ENCODE results near the gene FERMT1. TPM values are rescaled to one million over a fixed set of nuclear protein-coding genes. Genes with fewer than 3 reads are reported as not detected.
A peak's percentile ranks its signal among the peaks of the same experiment; 100 is the strongest.

Gene FERMT1, protein sequence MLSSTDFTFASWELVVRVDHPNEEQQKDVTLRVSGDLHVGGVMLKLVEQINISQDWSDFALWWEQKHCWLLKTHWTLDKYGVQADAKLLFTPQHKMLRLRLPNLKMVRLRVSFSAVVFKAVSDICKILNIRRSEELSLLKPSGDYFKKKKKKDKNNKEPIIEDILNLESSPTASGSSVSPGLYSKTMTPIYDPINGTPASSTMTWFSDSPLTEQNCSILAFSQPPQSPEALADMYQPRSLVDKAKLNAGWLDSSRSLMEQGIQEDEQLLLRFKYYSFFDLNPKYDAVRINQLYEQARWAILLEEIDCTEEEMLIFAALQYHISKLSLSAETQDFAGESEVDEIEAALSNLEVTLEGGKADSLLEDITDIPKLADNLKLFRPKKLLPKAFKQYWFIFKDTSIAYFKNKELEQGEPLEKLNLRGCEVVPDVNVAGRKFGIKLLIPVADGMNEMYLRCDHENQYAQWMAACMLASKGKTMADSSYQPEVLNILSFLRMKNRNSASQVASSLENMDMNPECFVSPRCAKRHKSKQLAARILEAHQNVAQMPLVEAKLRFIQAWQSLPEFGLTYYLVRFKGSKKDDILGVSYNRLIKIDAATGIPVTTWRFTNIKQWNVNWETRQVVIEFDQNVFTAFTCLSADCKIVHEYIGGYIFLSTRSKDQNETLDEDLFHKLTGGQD
- not detected for total RNA-seq

DNA sequence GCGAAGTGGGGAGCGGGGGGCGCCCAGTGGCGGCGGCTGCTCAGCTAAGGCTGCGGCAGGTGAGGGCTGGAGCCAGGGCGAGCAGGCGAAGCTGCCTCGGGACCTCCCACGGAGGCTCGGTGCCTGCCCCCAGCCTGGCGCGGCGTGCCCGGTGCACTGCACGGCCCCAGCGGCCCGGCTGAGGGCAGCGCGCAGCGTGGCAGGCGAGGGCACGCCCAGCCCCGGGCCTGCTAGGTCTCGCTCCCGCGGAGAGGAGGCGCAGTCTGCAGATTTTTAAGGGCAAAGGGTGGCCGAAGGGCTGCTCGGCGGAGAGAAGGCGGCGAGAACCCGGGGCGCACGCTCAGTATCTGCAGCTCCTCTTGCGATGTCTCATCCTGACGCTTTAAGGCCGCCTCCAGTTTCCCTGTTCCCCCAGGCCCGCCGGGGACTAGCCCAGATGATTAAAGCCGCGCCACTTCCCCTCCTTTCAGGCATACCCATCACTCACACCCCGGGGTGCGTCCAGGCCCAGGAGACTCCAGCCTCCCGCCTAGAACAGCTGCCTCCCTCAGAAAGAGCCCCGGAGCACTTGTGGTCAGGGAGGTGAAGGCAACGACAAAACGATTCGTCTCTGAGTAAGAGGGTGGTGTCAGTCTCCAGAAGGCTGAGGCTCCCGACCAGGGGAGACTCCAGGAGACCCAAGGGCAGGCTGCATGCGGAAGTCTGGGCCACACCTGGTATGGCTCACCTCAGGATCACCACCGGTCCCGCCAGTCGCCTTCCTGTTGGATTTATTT lies at the start of gene FERMT1:
Gene FERMT1 (minus strand): TSS at position 158 of the 776 bp plus-strand sequence. CDS start 3,476 bp downstream, outside the sequence.
- CTCF ChIA-PET: no interaction called here
- Mint-ChIP-seq H3K4me3 (peak within 1 kb of the TSS; percentile 21), H3K27me3 (peaks cover 45% of the 10 kb centered on the region), H3K27ac (no peak within 1 kb of the TSS), H3K4me1 (peaks cover 7% of the 10 kb centered on the region), H3K9me3 (no peaks in the 10 kb centered on the region), H3K36me3 (ENCODE audit: low read depth) (no peaks in the 10 kb centered on the region)
- no peak for DNase-seq
- POLR2A ChIA-PET: no interaction called here

DNA sequence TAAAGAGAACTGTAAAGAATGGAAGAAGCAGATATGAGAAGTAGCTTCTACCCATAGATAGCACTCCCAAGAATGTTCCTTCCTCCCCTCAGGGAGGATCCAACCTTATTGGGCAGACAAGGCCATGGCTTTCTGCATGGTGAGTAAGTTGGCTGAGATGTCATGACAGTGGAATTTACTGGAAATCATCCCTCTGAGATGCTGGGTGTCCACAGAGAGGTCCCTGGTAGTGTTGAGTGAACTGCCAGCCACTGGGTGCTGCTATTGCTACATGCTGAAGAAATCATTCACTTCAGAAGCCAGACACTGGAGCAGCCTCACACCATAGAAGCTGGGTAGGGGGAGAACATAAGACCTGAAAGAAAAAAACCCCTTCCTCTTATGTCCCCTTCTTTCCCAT lies 46.4 kb upstream of the FERMT1 start:
- Mint-ChIP-seq H3K27ac (no peak overlapping the region), H3K36me3 (ENCODE audit: low read depth) (no peaks in the 10 kb centered on the region), H3K27me3 (peaks cover 2% of the 10 kb centered on the region), H3K9me3 (no peaks in the 10 kb centered on the region), H3K4me3 (no peak overlapping the region), H3K4me1 (no peaks in the 10 kb centered on the region)
- POLR2A ChIA-PET: no interaction called here
- DNase-seq: no peak
- CTCF ChIA-PET: no interaction called here

DNA sequence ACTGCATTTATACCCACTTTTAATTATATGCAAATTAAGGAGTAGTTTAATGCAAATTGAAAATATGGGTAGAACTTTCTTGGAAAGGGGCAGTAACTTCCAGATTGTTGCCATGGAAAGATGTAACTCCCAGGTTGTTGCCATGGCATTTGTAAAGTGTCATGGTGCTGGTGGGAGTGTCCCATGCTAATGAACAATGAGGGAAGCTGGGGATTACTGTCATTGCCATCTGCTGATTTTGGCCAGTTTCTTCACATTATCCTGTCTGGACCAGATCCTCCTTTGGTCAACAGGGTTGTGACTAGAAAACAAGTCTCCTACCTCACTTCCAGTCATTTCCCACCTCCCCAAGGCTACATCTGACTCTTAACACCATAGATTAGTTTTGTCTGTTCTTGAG lies 45.4 kb upstream of the FERMT1 start:
- Mint-ChIP-seq H3K27ac (no peak overlapping the region), H3K9me3 (no peaks in the 10 kb centered on the region), H3K4me1 (no peaks in the 10 kb centered on the region)

GRCh38 chr20:6165346-6165745 lies 42.5 kb upstream of the FERMT1 start:
- ChIA-PET POLR2A (no interaction called here), CTCF (no interaction called here)
- Mint-ChIP-seq H3K36me3 (ENCODE audit: low read depth) (no peaks in the 10 kb centered on the region), H3K9me3 (no peaks in the 10 kb centered on the region), H3K4me3 (no peak overlapping the region), H3K27me3 (peaks cover 1% of the 10 kb centered on the region), H3K27ac (no peak overlapping the region), H3K4me1 (no peaks in the 10 kb centered on the region)
- DNase-seq: no peak

More for the DNA sequence above, 45.4 kb upstream of the FERMT1 start:
- Mint-ChIP-seq H3K27me3 (peaks cover 2% of the 10 kb centered on the region), H3K4me3 (no peak overlapping the region), H3K36me3 (ENCODE audit: low read depth) (no peaks in the 10 kb centered on the region)
- POLR2A ChIA-PET: no interaction called here
- CTCF ChIA-PET: no interaction called here
- DNase-seq: no peak

DNA sequence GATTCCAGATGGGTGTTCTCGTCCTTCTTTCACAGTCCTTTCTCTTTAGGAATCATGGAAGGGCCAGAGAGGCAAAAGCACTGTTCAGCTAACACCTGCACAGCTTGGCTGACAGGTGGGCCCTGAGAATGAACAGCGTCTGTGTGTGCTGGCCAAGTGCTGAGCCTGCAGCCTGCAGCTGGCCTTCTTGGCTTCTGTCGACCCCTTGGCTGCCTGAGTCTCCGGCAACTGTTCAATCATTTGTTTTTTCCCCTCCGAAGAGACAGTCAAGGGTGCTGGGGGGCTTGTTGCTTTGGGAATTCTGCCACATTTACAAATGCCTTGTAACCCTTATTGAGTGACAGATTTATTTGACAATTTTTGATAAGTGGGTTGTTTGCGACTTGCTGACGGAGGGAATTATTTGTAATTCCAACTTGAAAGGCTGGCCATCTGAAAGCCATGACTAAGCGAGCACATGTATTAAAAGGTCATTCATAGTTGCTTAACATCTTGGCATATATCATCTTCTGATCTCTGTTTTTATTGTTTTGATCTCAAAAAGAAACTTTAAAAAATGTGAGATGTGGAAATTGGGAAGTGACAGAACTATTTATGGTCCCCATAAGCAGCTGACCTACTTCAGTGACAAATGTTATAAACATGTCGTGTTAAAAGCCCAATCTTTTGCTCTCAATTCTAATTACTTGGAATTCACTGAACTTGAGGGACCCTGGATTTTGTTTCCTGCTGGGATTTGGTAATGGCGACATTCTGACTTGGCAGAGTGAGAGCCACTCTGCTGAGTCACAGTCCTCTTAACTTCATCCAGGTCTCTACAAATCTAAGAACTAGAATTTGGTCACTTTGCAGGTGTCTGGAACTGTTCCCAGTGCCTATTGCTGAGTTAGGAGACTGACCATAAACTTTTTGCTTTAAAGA lies 41.9 kb upstream of the FERMT1 start:
- peaks cover 1% of the 10 kb centered on the region for H3K27me3 Mint-ChIP-seq
- CTCF ChIA-PET: no interaction called here
- POLR2A ChIA-PET: no interaction called here

GRCh38 chr20:6160736-6161135 lies 37.9 kb upstream of the FERMT1 start:
- H3K9me3 Mint-ChIP-seq: no peaks in the 10 kb centered on the region
- peaks cover 1% of the 10 kb centered on the region for H3K27me3 Mint-ChIP-seq
- CTCF ChIA-PET: no interaction called here
- POLR2A ChIA-PET: no interaction called here
- H3K27ac Mint-ChIP-seq: no peak overlapping the region
- no peak for DNase-seq
- H3K4me3 Mint-ChIP-seq: no peak overlapping the region
- no peaks in the 10 kb centered on the region for H3K4me1 Mint-ChIP-seq
- no peaks in the 10 kb centered on the region for H3K36me3 Mint-ChIP-seq (ENCODE audit: low read depth)

More for the DNA sequence above, 41.9 kb upstream of the FERMT1 start:
- DNase-seq: no peak
- Mint-ChIP-seq H3K36me3 (ENCODE audit: low read depth) (no peaks in the 10 kb centered on the region), H3K4me1 (no peaks in the 10 kb centered on the region), H3K4me3 (no peak overlapping the region), H3K27ac (no peak overlapping the region), H3K9me3 (no peaks in the 10 kb centered on the region)

GRCh38 chr20:6157345-6157744 lies 34.5 kb upstream of the FERMT1 start:
- no peaks in the 10 kb centered on the region for H3K4me1 Mint-ChIP-seq
- H3K36me3 Mint-ChIP-seq (ENCODE audit: low read depth): no peaks in the 10 kb centered on the region
- H3K27me3 Mint-ChIP-seq: peaks cover 6% of the 10 kb centered on the region
- no peak for DNase-seq
- POLR2A ChIA-PET: no interaction called here
- CTCF ChIA-PET: no interaction called here
- H3K4me3 Mint-ChIP-seq: no peak overlapping the region
- H3K27ac Mint-ChIP-seq: no peak overlapping the region
- H3K9me3 Mint-ChIP-seq: no peaks in the 10 kb centered on the region

DNA sequence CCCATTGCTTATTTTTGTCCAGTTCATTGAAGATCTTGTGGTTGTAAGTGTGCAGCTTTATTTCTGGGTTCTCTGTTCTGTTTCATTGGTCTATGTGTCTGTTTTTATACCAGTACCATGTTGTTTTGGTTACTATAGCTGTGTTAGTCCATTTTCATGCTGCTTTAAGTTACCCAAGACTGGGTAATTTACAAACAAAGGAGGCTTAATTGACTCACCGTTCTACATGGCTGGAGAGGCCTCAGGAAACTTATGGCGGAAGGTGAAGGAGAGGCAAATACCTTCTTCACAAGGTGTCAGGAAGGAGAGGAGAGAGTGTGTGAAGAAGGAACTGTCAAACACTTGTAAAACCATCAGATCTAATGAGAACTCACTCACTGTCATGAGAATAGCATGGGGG lies 29.9 kb upstream of the FERMT1 start:
- H3K27me3 Mint-ChIP-seq: peaks cover 9% of the 10 kb centered on the region
- no peak for DNase-seq
- no peak overlapping the region for H3K4me3 Mint-ChIP-seq
- ChIA-PET CTCF (no interaction called here), POLR2A (no interaction called here)
- no peaks in the 10 kb centered on the region for H3K4me1 Mint-ChIP-seq
- no peak overlapping the region for H3K27ac Mint-ChIP-seq
- H3K9me3 Mint-ChIP-seq: no peaks in the 10 kb centered on the region
- no peaks in the 10 kb centered on the region for H3K36me3 Mint-ChIP-seq (ENCODE audit: low read depth)

- no peak for DNase-seq
- Mint-ChIP-seq H3K27ac (no peak overlapping the region), H3K36me3 (ENCODE audit: low read depth) (no peaks in the 10 kb centered on the region), H3K9me3 (no peaks in the 10 kb centered on the region), H3K4me1 (no peaks in the 10 kb centered on the region), H3K4me3 (no peak overlapping the region), H3K27me3 (peaks cover 7% of the 10 kb centered on the region)
- POLR2A ChIA-PET: no interaction called here
- CTCF ChIA-PET: no interaction called here
These were observed 25.2 kb upstream of the FERMT1 start for GRCh38 chr20:6148073-6148472.

DNA sequence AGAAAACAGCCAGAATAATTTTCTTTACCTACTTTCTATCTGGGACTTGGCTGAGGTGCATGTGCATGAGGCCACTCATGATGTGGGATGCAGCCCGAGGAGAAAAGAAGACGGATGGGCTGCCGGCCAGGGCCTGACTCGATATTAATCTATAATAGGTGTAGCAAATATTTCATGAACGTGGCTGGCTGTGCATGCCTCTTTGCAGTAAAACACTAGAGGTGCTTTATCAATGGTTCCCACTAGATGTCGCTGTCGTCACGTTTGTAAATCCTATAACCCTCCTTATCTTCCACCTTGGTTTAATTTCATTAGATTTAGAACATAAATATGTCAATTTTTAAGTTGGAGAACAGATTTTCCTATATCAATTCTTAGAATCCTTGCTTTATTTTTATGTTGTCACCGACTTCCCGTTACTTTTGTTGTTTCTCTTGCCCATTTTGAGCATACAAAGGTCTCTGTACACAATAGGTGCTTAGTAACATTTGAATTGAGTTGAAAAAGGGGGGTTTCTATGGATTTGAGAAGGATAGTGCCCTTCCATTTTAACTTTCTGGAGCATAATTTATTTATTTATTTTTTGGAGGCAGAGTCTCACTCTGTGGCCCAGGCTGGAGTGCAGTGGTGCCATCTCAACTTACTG lies 19.6 kb upstream of the FERMT1 start:
- Mint-ChIP-seq H3K27ac (no peak overlapping the region), H3K9me3 (no peaks in the 10 kb centered on the region), H3K4me1 (no peaks in the 10 kb centered on the region), H3K36me3 (ENCODE audit: low read depth) (no peaks in the 10 kb centered on the region), H3K4me3 (no peak overlapping the region), H3K27me3 (no peaks in the 10 kb centered on the region)
- DNase-seq: peak; percentile 37
- ChIA-PET CTCF (no interaction called here), POLR2A (no interaction called here)

DNA sequence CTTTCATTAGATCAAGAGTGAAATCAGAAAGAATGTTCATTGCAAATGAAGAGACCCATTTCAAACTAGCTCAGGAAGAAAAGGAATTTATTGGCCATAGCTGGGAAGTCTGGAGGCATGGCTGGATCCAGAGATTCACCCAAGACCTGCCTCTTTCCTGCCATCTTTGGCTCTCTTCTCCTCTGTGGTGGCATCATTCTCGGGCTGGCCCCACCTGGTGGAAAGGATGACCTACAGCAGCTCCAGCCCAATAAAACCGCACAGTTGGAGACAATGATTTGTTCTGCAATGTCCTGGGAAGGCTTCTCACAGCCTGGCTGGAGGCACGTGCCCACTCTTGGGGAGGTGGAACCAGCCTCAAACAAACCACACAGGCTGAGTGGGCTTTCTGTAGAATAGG lies 18.1 kb upstream of the FERMT1 start:
- no peak for DNase-seq
- ChIA-PET CTCF (interaction anchor here (0.8 to 1.3 kb wide), 2 partner anchors 8 to 12 kb away, joined by 4 read pairs; no protein-coding TSS in a partner anchor), POLR2A (no interaction called here)
- peaks cover 4% of the 10 kb centered on the region for H3K27me3 Mint-ChIP-seq
- no peaks in the 10 kb centered on the region for H3K36me3 Mint-ChIP-seq (ENCODE audit: low read depth)
- H3K4me3 Mint-ChIP-seq: no peak overlapping the region
- H3K4me1 Mint-ChIP-seq: no peaks in the 10 kb centered on the region
- no peak overlapping the region for H3K27ac Mint-ChIP-seq
- no peaks in the 10 kb centered on the region for H3K9me3 Mint-ChIP-seq

GRCh38 chr20:6135347-6135746 lies 12.5 kb upstream of the FERMT1 start:
- DNase-seq: no peak
- H3K27ac Mint-ChIP-seq: no peak overlapping the region
- ChIA-PET POLR2A (no interaction called here), CTCF (interaction anchor here (0.9 kb wide), 1 partner anchor 9 kb away, joined by 3 read pairs; no protein-coding TSS in a partner anchor)
- H3K4me1 Mint-ChIP-seq: no peaks in the 10 kb centered on the region
- no peaks in the 10 kb centered on the region for H3K9me3 Mint-ChIP-seq
- H3K27me3 Mint-ChIP-seq: peaks cover 7% of the 10 kb centered on the region
- H3K36me3 Mint-ChIP-seq (ENCODE audit: low read depth): no peaks in the 10 kb centered on the region
- no peak overlapping the region for H3K4me3 Mint-ChIP-seq

Data from activated CD4-positive, alpha-beta memory T cell treated with anti-CD3 and anti-CD28 coated beads, Interleukin-2, amount 10 ng/mL, durations not matched to agents 7 days and 5 days (primary cell).